Measurements from ENCODE around the gene IFT20. TPM values are rescaled to one million over a fixed set of nuclear protein-coding genes. Genes with fewer than 3 reads are reported as not detected.

IFT20 gene
- polyA plus RNA-seq, 1 donor (not counting 4 experiments of a cell fraction or from before 2014, with no cell fraction given) = 28.7 TPM

DNA sequence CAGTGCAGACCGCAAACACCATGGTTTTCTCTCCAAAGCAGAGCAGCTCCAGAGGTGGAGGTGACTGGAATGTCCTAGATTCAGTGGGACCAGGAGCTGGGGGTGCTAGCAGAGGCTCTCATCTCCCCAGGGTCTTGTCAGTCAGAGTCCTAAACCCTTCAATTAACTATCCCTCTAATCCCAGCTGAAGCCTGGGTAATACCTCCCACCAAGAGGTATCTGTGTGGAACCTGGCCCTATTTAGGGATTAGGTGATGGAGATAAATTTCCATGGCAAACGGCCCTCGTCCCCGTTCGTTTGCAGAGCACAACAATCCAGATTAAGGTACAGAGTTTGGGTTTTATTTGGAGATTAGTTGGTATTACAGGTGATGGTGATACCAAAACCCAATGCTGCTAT lies 27.9 kb upstream of the IFT20 start:
- H3K36me3 ChIP-seq (ENCODE audit: control insufficient read depth in 2 of 2, extremely low read depth in 1 of 2, insufficient read depth in 2 of 2, low read length in 2 of 2) = peaks cover 15 to 31% of the 10 kb centered on the region in 2 experiments
- dilution Hi-C loops (cut with MboI; ENCODE audit: extremely low pct_ligation_motif_present, low sequenced_read_pairs) = no loop called here
- TF ChIP-seq, protein P1, sequence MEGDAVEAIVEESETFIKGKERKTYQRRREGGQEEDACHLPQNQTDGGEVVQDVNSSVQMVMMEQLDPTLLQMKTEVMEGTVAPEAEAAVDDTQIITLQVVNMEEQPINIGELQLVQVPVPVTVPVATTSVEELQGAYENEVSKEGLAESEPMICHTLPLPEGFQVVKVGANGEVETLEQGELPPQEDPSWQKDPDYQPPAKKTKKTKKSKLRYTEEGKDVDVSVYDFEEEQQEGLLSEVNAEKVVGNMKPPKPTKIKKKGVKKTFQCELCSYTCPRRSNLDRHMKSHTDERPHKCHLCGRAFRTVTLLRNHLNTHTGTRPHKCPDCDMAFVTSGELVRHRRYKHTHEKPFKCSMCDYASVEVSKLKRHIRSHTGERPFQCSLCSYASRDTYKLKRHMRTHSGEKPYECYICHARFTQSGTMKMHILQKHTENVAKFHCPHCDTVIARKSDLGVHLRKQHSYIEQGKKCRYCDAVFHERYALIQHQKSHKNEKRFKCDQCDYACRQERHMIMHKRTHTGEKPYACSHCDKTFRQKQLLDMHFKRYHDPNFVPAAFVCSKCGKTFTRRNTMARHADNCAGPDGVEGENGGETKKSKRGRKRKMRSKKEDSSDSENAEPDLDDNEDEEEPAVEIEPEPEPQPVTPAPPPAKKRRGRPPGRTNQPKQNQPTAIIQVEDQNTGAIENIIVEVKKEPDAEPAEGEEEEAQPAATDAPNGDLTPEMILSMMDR (optimal IDR thresholded peaks at IDR 0.05 in 1 of 3, IDR thresholded peaks at IDR 0.05 in 1 of 3, conservative IDR thresholded peaks at IDR 0.05 in 1 of 3; ENCODE audit: extremely low read depth in 1 of 3, insufficient read depth in 2 of 3, low read length in 3 of 3) = no peak
- TF ChIP-seq EZH2 (IDR thresholded peaks at IDR 0.05; ENCODE audit: low read length) = no peak

DNA sequence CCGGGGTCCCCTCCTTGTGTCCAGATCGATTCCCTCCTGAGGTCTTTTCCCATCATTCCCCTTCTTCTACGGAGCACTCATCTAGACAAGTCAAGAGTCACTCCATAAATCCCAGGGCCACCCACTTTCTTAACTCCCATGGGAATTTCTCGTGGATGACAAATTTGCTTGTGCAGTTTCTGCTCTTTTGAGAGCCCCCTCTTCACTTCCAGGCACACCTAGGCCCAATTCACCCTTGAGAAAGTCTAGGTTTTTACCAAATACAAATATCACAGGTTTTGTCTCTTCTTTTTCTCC lies 22.6 kb upstream of the IFT20 start:
- Histone ChIP-seq H3K79me2 (ENCODE audit: control insufficient read depth, insufficient read depth, low read length) (peaks cover 35% of the 10 kb centered on the region), H3K4me3 (ENCODE audit: control insufficient read depth in 2 of 3, extremely low read depth in 1 of 3, insufficient read depth in 2 of 3, low read depth in 1 of 3, low read length in 3 of 3) (peak overlapping the region; percentile 92 to 98 (median 97)), H3K36me3 (ENCODE audit: control insufficient read depth in 2 of 2, extremely low read depth in 1 of 2, insufficient read depth in 2 of 2, low read length in 2 of 2) (peaks cover 29 to 37% of the 10 kb centered on the region in 2 experiments), H3K9me3 (ENCODE audit: control insufficient read depth, low read depth, low read length) (no peaks in the 10 kb centered on the region), H4K20me1 (ENCODE audit: control insufficient read depth, extremely low read depth, insufficient read depth, low read length) (no peaks in the 10 kb centered on the region), H3K27ac (ENCODE audit: control insufficient read depth, insufficient read depth, low read length) (peak overlapping the region; percentile 87), H3K9ac (ENCODE audit: control insufficient read depth, extremely low read depth, insufficient read depth, low read length) (peak overlapping the region; percentile 93), H3K9me1 (ENCODE audit: control insufficient read depth, extremely low read depth, insufficient read depth, low read length) (no peaks in the 10 kb centered on the region), H2AFZ (ENCODE audit: control insufficient read depth, low read length) (peak overlapping the region; percentile 91), H3K27me3 (ENCODE audit: control insufficient read depth, extremely low read depth, insufficient read depth, low read length) (no peaks in the 10 kb centered on the region), H3K4me1 (ENCODE audit: control insufficient read depth, extremely low read depth, insufficient read depth, low read length) (peaks cover 15% of the 10 kb centered on the region), H3K4me2 (ENCODE audit: control insufficient read depth, extremely low read depth, insufficient read depth, low read depth, low read length) (peak overlapping the region; percentile 83)
- no peak for FAIRE-seq
- TF ChIP-seq, protein P1 (optimal IDR thresholded peaks at IDR 0.05 in 1 of 3, IDR thresholded peaks at IDR 0.05 in 1 of 3, conservative IDR thresholded peaks at IDR 0.05 in 1 of 3; ENCODE audit: extremely low read depth in 1 of 3, insufficient read depth in 2 of 3, low read length in 3 of 3) = no peak
- no peak for TF ChIP-seq EZH2 (IDR thresholded peaks at IDR 0.05; ENCODE audit: low read length)
- no peak for DNase-seq (ENCODE audit: low read depth, low spot score)
- dilution Hi-C loops (cut with MboI; ENCODE audit: extremely low pct_ligation_motif_present, low sequenced_read_pairs) = no loop called here

More for the DNA sequence above, 27.9 kb upstream of the IFT20 start:
- Histone ChIP-seq H3K9ac (ENCODE audit: control insufficient read depth, extremely low read depth, insufficient read depth, low read length) (no peak overlapping the region), H3K9me3 (ENCODE audit: control insufficient read depth, low read depth, low read length) (no peaks in the 10 kb centered on the region), H2AFZ (ENCODE audit: control insufficient read depth, low read length) (no peak overlapping the region), H3K27ac (ENCODE audit: control insufficient read depth, insufficient read depth, low read length) (no peak overlapping the region), H3K79me2 (ENCODE audit: control insufficient read depth, insufficient read depth, low read length) (peaks cover 8% of the 10 kb centered on the region), H3K4me3 (ENCODE audit: control insufficient read depth in 2 of 3, extremely low read depth in 1 of 3, insufficient read depth in 2 of 3, low read depth in 1 of 3, low read length in 3 of 3) (no peak overlapping the region), H4K20me1 (ENCODE audit: control insufficient read depth, extremely low read depth, insufficient read depth, low read length) (no peaks in the 10 kb centered on the region), H3K4me1 (ENCODE audit: control insufficient read depth, extremely low read depth, insufficient read depth, low read length) (peaks cover 5% of the 10 kb centered on the region), H3K27me3 (ENCODE audit: control insufficient read depth, extremely low read depth, insufficient read depth, low read length) (no peaks in the 10 kb centered on the region), H3K9me1 (ENCODE audit: control insufficient read depth, extremely low read depth, insufficient read depth, low read length) (no peaks in the 10 kb centered on the region), H3K4me2 (ENCODE audit: control insufficient read depth, extremely low read depth, insufficient read depth, low read depth, low read length) (no peak overlapping the region)
- no peak for DNase-seq (ENCODE audit: low read depth, low spot score)
- FAIRE-seq = no peak

Data from keratinocyte (primary cell).